ENCODE data around the gene SPATA9. TPM values are rescaled to one million over a fixed set of nuclear protein-coding genes. Genes with fewer than 3 reads are reported as not detected.

The SPATA9 gene
- polyA plus RNA-seq, 5 donors, result 0.62 to 2.0 (median 1.7) TPM

- DNase-seq, result no peak
These were observed 61.6 kb downstream of the SPATA9 start for GRCh38 chr5:95620870-95621838.

GRCh38 chr5:95620030-95620869 lies 62.5 kb downstream of the SPATA9 start, which contains the start of gene GPR150:
Gene GPR150 (plus strand): TSS chr5:95620087. CDS start chr5:95620276, 189 bp downstream.
- DNase-seq, result peak in 1 of 2 donors; percentile 27

DNA sequence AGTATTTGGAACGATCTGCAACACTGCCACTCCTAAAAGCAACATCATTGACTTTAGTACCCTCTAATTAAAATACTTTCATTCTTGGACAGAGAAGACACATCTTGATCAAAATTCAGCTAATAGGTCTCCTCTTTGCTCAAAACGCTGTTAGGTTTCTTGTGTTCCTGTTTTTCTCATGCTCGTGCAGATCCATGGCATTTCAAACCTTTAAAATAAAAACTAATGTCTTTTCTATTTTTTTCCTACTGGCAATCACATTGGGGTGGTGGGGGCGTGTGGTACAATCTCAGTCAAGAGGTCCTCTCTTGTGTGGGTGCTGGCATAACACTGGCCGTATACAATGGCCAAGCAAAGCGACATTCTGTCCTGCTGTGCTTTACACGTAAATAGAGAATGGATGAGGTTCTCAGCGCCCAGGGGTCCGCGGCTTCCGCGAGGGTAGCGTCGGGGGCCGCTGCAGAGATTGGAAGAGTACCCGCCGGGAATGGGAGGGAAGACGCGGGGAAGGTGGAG lies 63.2 kb downstream of the SPATA9 start:
- DNase-seq, result no peak

DNA sequence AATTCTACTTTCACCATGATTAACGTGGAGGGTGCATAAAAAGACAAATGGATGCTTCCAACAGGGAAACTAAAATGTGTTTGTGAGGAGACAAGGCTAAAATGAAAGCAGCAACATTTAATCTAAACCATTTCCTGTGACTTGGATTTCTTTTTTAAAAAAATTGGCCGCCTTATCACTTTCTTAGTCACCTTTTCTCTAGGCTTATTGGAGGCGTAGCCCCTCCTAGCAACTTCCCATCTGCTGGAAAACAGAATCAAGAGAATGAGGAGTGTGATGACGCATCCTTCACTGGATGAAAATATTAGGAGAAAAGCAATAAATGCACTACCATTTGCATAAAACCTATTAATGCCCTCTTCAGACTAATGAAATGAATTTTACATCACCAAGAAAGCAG lies 63.7 kb downstream of the SPATA9 start:
- DNase-seq, result no peak

- no peak for DNase-seq
These were observed 65.7 kb downstream of the SPATA9 start for GRCh38 chr5:95617057-95617456.

DNA sequence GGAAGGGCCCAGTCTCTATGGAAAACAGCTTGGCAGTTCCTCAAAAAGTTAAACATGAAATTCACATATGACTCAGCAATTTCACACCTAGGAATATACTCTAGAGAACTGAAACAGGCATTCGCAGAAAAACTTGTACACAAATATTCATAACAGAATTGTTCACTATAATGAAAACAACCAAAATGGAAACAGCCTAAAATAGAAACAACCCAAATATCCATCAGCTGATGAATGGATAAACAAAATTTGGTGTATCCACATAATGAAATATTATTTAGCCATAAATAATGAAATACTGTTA lies 67.7 kb downstream of the SPATA9 start:
- DNase-seq, result no peak

- DNase-seq, result no peak
These were observed 69.3 kb downstream of the SPATA9 start for GRCh38 chr5:95613514-95613913.

DNA sequence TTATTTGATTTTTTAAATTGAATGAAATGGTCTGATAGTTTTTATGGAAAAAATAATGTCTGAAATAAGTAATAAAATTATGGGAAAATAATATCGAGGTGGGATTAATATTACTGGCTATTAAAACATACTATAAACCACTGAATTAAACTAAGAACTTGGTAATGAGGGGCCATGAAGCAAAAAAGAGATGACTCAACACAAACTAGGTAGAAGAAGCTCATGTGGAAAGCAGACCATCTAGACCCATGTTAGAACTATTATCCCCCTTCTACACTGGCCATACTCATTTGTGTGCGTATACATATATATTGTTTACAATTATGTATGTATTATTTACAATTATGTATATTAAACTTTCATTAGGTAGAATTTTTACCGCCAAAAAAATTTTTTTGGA lies 71.4 kb downstream of the SPATA9 start:
- DNase-seq, result no peak

- no peak for DNase-seq
These were observed 72.2 kb downstream of the SPATA9 start for GRCh38 chr5:95610546-95610945.

- DNase-seq, result no peak
These were observed 73.1 kb downstream of the SPATA9 start for GRCh38 chr5:95609711-95610110.

Other genes with a start within 250 kb of the SPATA9 start
- 100 to 1,000 TPM in 2 of 5 donors, 10 to 100 TPM in 3; 64.7 to 130 (median 98.7) TPM for gene SKIC3, start 128.0 kb downstream of the SPATA9 start, polyA plus RNA-seq (ENCODE audit: insufficient read depth in 1 of 5, insufficient read length in 5 of 5, low replicate concordance in 1 of 5)
- 10 to 100 TPM in 4 of 5 donors, 1 to 10 TPM in 1; 9.2 to 18.8 (median 13.6) TPM for gene ARSK, start 127.9 kb downstream of the SPATA9 start, polyA plus RNA-seq (ENCODE audit: insufficient read depth in 1 of 5, insufficient read length in 5 of 5, low replicate concordance in 1 of 5)
- gene GPR150, start 62.9 kb downstream of the SPATA9 start, polyA plus RNA-seq (ENCODE audit: insufficient read depth in 1 of 5, insufficient read length in 5 of 5, low replicate concordance in 1 of 5), result under 1 TPM in 2 of 5 donors, not detected in 3; 0.10 to 0.12 TPM
- gene RFESD, start 36.2 kb downstream of the SPATA9 start, polyA plus RNA-seq (ENCODE audit: insufficient read depth in 1 of 5, insufficient read length in 5 of 5, low replicate concordance in 1 of 5), result 1 to 10 TPM; 3.4 to 9.7 (median 4.6) TPM
- 10 to 100 TPM; 38.8 to 71.9 (median 69.6) TPM for gene RHOBTB3, start 48.3 kb upstream of the SPATA9 start, polyA plus RNA-seq (ENCODE audit: insufficient read depth in 1 of 5, insufficient read length in 5 of 5, low replicate concordance in 1 of 5)
- gene GLRX, start 139.7 kb upstream of the SPATA9 start, polyA plus RNA-seq (ENCODE audit: insufficient read depth in 1 of 5, insufficient read length in 5 of 5, low replicate concordance in 1 of 5), result 10 to 100 TPM; 21.8 to 32.7 (median 26.0) TPM

Data from right lung (tissue), 5 donors.